WTC11 (cell line): ENCODE results near the gene DOCK1. TPM values are rescaled to one million over a fixed set of nuclear protein-coding genes. Genes with fewer than 3 reads are reported as not detected.

Source experiments
- ATAC-seq: fragments of 200-7000 bp; cut with Tn5 transposase; 2 replicates; pipeline ENCODE4 v1.10.0; 2021; ENCODE audit warnings: mild to moderate bottlenecking, moderate library complexity
- CTCF ChIA-PET: fragments of 300-600 bp; sonication (Branson Sonifier 250); formaldehyde crosslinking; loops from one replicate; lab custom pipeline; 2021; ENCODE audit warnings: antibody characterized with exemption; lab: Charles Lee
- POLR2A ChIA-PET: fragments of 350-600 bp; sonication (Branson Sonifier 250); formaldehyde crosslinking; loops from one replicate; lab custom pipeline; 2021; ENCODE audit warnings: antibody characterized with exemption; lab: Charles Lee
- DNase-seq: peaks from one replicate; pipeline ENCODE4 v3.0.0; 2021; ENCODE audit warnings: low spot score
- H3K27ac Mint-ChIP-seq: 2 replicates; pipeline ENCODE4 v1.8.0; 2021; ENCODE audit warnings: mixed read lengths
- H3K27me3 Mint-ChIP-seq: 2 replicates; pipeline ENCODE4 v1.8.0; 2021; ENCODE audit warnings: low read depth, mild to moderate bottlenecking, moderate library complexity, mixed read lengths
- H3K36me3 Mint-ChIP-seq: 2 replicates; pipeline ENCODE4 v1.8.0; 2021; ENCODE audit warnings: mixed read lengths
- H3K4me1 Mint-ChIP-seq: 2 replicates; pipeline ENCODE4 v1.8.0; 2022; ENCODE audit warnings: mixed read lengths
- H3K4me3 Mint-ChIP-seq: 2 replicates; pipeline ENCODE4 v1.8.0; 2021; ENCODE audit warnings: mild to moderate bottlenecking, moderate library complexity, mixed read lengths
- H3K9me3 Mint-ChIP-seq: 2 replicates; pipeline ENCODE4 v1.8.0; 2021; ENCODE audit warnings: mixed read lengths
- EMX1 ChIP-seq: fragments of 250-450 bp; sonication (Bioruptor Pico); IDR thresholded peaks from 2 replicates; pipeline ENCODE4 v1.8.0; 2021; ENCODE audit warnings: mild to moderate bottlenecking
- FOXJ3 ChIP-seq: sonication (generic); formaldehyde crosslinking; IDR thresholded peaks from 2 replicates; pipeline ENCODE4 v1.9.0; 2021; ENCODE audit warnings: missing genetic modification reagents, mild to moderate bottlenecking, borderline replicate concordance
- FOXK1 ChIP-seq: sonication (generic); formaldehyde crosslinking; IDR thresholded peaks from 2 replicates; pipeline ENCODE4 v1.8.0; 2022; ENCODE audit warnings: mild to moderate bottlenecking, moderate library complexity, missing genetic modification reagents
- GABPB1 ChIP-seq: sonication (generic); formaldehyde crosslinking; IDR thresholded peaks from 2 replicates; pipeline ENCODE4 v1.8.1; 2023; ENCODE audit warnings: mild to moderate bottlenecking, missing genetic modification reagents
- GRHL2 ChIP-seq: fragments of 250-450 bp; sonication (Bioruptor Pico); IDR thresholded peaks from 2 replicates; pipeline ENCODE4 v1.8.0; 2022; ENCODE audit warnings: mild to moderate bottlenecking, moderate library complexity; ENCODE audit not compliant: insufficient replicate concordance, severe bottlenecking
- JAZF1 ChIP-seq: fragments of 250-450 bp; sonication (Bioruptor Pico); IDR thresholded peaks from 2 replicates; pipeline ENCODE4 v1.9.0; 2021; ENCODE audit warnings: moderate library complexity, mild to moderate bottlenecking, inconsistent platforms
- JUN ChIP-seq: sonication (generic); formaldehyde crosslinking; IDR thresholded peaks from 2 replicates; pipeline ENCODE4 v1.8.0; 2023; ENCODE audit warnings: mild to moderate bottlenecking, missing genetic modification reagents
- NR2C2 ChIP-seq: sonication (generic); formaldehyde crosslinking; IDR thresholded peaks from 2 replicates; pipeline ENCODE4 v1.8.0; 2022; ENCODE audit warnings: mild to moderate bottlenecking, missing genetic modification reagents
- PRRX2 ChIP-seq: fragments of 250-450 bp; sonication (Bioruptor Pico); IDR thresholded peaks from 2 replicates; pipeline ENCODE4 v1.8.0; 2021; ENCODE audit warnings: mild to moderate bottlenecking
- TEAD1 ChIP-seq: sonication (generic); formaldehyde crosslinking; IDR thresholded peaks from 2 replicates; pipeline ENCODE4 v1.8.0; 2022; ENCODE audit warnings: mild to moderate bottlenecking, missing genetic modification reagents
- TEAD4 ChIP-seq: sonication (generic); formaldehyde crosslinking; IDR thresholded peaks from 2 replicates; pipeline ENCODE4 v1.8.0; 2022; ENCODE audit warnings: mild to moderate bottlenecking, missing genetic modification reagents
- ZBTB21 ChIP-seq: sonication (generic); formaldehyde crosslinking; IDR thresholded peaks from 2 replicates; pipeline ENCODE4 v1.8.1; 2023; ENCODE audit warnings: mild to moderate bottlenecking, missing genetic modification reagents, borderline replicate concordance
- ZNF138 ChIP-seq: sonication (generic); formaldehyde crosslinking; conservative IDR thresholded peaks from 2 replicates; pipeline ENCODE4 v1.8.1; 2022; ENCODE audit warnings: mild to moderate bottlenecking, moderate library complexity, missing genetic modification reagents
- ZNF232 ChIP-seq: sonication (generic); formaldehyde crosslinking; IDR thresholded peaks from 2 replicates; pipeline ENCODE4 v1.8.0; 2022; ENCODE audit warnings: mild to moderate bottlenecking, missing genetic modification reagents
- ZNF416 ChIP-seq: fragments of 250-450 bp; sonication (Bioruptor Pico); IDR thresholded peaks from 2 replicates; pipeline ENCODE4 v1.9.0; 2021; ENCODE audit warnings: mild to moderate bottlenecking, inconsistent platforms
- ZNF423 ChIP-seq: fragments of 250-450 bp; sonication (Bioruptor Pico); IDR thresholded peaks from 2 replicates; pipeline ENCODE4 v2.1.2; 2022; ENCODE audit warnings: mild to moderate bottlenecking, moderate library complexity
- total RNA-seq: library from RNA; stranded (reverse); gene quantifications from 3 replicates; pipeline ENCODE4 v1.2.3, GENCODE V29; 2021
- TF ChIP-seq, protein P1 (sequence below): fragments of 250-450 bp; sonication (Bioruptor Pico); IDR thresholded peaks from 2 replicates; pipeline ENCODE4 v1.9.0; 2021; ENCODE audit warnings: mild to moderate bottlenecking, borderline replicate concordance
- TF ChIP-seq, protein P2 (sequence below): fragments of 250-450 bp; sonication (Bioruptor Pico); IDR thresholded peaks from 2 replicates; pipeline ENCODE4 v2.1.2; 2022; ENCODE audit warnings: mild to moderate bottlenecking, moderate library complexity
- TF ChIP-seq, protein P3 (sequence below): sonication (generic); formaldehyde crosslinking; IDR thresholded peaks from 2 replicates; pipeline ENCODE4 v1.8.1; 2023; ENCODE audit warnings: mild to moderate bottlenecking, missing genetic modification reagents
- TF ChIP-seq, protein P4 (sequence below): fragments of 250-450 bp; sonication (Bioruptor Pico); IDR thresholded peaks from 2 replicates; pipeline ENCODE4 v1.9.0; 2021; ENCODE audit warnings: mild to moderate bottlenecking
- TF ChIP-seq, protein P5 (sequence below): sonication (generic); formaldehyde crosslinking; IDR thresholded peaks from 2 replicates; pipeline ENCODE4 v1.8.1; 2023; ENCODE audit warnings: mild to moderate bottlenecking, missing genetic modification reagents, moderate library complexity
- TF ChIP-seq, protein P6 (sequence below): fragments of 250-450 bp; sonication (Bioruptor Pico); conservative IDR thresholded peaks from 2 replicates; pipeline ENCODE4 v1.9.0; 2021; ENCODE audit warnings: mild to moderate bottlenecking

The DOCK1 gene
- total RNA-seq, 1 experiment from 2014 or later = 52.1 TPM

DNA sequence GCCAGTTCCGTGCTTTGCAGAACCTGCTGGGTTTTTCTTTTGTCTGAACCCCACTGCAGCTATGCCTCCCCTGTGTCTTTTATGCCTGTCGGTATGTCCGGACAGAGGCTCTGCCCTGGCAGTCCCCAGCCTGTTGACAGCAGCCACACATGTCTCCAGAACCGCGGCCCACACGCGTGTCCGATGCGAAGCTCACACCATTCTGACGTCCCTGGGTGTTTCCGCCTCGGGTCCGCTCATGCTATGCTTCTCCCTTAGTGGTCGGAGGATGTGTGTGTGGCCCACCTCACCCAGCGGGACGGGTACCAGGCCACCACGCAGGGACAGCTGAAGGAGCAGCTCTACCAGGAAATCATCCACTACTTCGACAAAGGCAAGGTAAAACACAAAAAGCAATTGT, 479.3 kb downstream of the DOCK1 start:
- POLR2A ChIA-PET = no interaction called here
- no peak for ATAC-seq
- CTCF ChIA-PET = interaction anchor here (1.4 kb wide), 1 partner anchor 30 kb away, joined by 3 read pairs; no protein-coding TSS in a partner anchor
- H3K36me3 Mint-ChIP-seq = peaks cover 18% of the 10 kb centered on the region
- H3K27ac Mint-ChIP-seq = peak overlapping the region; percentile 11; the same call in 1 of the 2 replicates
- no peaks in the 10 kb centered on the region for H3K27me3 Mint-ChIP-seq
- no peak overlapping the region for H3K4me3 Mint-ChIP-seq
- no peak for DNase-seq
- H3K9me3 Mint-ChIP-seq = no peaks in the 10 kb centered on the region
- no peak for TF ChIP-seq NR2C2 (CRISPR knock-in tag)
- no peak for TF ChIP-seq JAZF1 (CRISPR knock-in tag)
- TF ChIP-seq, protein P1, sequence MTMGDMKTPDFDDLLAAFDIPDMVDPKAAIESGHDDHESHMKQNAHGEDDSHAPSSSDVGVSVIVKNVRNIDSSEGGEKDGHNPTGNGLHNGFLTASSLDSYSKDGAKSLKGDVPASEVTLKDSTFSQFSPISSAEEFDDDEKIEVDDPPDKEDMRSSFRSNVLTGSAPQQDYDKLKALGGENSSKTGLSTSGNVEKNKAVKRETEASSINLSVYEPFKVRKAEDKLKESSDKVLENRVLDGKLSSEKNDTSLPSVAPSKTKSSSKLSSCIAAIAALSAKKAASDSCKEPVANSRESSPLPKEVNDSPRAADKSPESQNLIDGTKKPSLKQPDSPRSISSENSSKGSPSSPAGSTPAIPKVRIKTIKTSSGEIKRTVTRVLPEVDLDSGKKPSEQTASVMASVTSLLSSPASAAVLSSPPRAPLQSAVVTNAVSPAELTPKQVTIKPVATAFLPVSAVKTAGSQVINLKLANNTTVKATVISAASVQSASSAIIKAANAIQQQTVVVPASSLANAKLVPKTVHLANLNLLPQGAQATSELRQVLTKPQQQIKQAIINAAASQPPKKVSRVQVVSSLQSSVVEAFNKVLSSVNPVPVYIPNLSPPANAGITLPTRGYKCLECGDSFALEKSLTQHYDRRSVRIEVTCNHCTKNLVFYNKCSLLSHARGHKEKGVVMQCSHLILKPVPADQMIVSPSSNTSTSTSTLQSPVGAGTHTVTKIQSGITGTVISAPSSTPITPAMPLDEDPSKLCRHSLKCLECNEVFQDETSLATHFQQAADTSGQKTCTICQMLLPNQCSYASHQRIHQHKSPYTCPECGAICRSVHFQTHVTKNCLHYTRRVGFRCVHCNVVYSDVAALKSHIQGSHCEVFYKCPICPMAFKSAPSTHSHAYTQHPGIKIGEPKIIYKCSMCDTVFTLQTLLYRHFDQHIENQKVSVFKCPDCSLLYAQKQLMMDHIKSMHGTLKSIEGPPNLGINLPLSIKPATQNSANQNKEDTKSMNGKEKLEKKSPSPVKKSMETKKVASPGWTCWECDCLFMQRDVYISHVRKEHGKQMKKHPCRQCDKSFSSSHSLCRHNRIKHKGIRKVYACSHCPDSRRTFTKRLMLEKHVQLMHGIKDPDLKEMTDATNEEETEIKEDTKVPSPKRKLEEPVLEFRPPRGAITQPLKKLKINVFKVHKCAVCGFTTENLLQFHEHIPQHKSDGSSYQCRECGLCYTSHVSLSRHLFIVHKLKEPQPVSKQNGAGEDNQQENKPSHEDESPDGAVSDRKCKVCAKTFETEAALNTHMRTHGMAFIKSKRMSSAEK (CRISPR knock-in tag) = no peak
- TF ChIP-seq, all 79 proteins: peak for 0
- peaks cover 17% of the 10 kb centered on the region for H3K4me1 Mint-ChIP-seq

DNA sequence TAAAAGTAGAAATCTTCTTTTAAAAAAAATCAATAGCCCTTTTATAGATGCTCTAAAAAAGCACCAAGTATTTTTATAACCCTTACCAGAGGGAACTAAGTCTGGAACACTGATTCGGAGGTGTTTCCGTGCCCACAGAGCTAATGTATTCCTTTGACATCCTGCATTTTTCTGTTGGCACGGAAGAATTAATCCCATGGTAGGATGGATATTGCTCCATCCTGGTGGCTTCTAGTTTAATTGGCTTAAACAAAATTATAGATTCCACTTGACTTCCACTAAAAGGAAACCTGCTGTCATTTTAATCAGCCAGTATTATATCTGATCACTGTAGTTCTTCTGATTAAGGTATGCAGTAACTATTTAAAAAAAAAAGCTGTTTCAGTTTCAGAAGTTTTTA, 479.8 kb downstream of the DOCK1 start:
- ATAC-seq (no peak), DNase-seq (no peak)
- no peak overlapping the region for H3K27ac Mint-ChIP-seq
- peaks cover 17% of the 10 kb centered on the region for H3K4me1 Mint-ChIP-seq
- H3K36me3 Mint-ChIP-seq = peaks cover 20% of the 10 kb centered on the region
- H3K4me3 Mint-ChIP-seq = no peak overlapping the region
- no peaks in the 10 kb centered on the region for H3K27me3 Mint-ChIP-seq
- TF ChIP-seq GRHL2 (CRISPR knock-in tag) = no peak
- TF ChIP-seq, protein P2, sequence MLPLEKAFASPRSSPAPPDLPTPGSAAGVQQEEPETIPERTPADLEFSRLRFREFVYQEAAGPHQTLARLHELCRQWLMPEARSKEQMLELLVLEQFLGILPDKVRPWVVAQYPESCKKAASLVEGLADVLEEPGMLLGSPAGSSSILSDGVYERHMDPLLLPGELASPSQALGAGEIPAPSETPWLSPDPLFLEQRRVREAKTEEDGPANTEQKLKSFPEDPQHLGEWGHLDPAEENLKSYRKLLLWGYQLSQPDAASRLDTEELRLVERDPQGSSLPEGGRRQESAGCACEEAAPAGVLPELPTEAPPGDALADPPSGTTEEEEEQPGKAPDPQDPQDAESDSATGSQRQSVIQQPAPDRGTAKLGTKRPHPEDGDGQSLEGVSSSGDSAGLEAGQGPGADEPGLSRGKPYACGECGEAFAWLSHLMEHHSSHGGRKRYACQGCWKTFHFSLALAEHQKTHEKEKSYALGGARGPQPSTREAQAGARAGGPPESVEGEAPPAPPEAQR (CRISPR knock-in tag) = no peak
- no peak for TF ChIP-seq ZBTB21 (CRISPR knock-in tag)
- TF ChIP-seq JUN (CRISPR knock-in tag) = no peak
- TF ChIP-seq ZNF416 (CRISPR knock-in tag) = no peak
- TF ChIP-seq, protein P3, sequence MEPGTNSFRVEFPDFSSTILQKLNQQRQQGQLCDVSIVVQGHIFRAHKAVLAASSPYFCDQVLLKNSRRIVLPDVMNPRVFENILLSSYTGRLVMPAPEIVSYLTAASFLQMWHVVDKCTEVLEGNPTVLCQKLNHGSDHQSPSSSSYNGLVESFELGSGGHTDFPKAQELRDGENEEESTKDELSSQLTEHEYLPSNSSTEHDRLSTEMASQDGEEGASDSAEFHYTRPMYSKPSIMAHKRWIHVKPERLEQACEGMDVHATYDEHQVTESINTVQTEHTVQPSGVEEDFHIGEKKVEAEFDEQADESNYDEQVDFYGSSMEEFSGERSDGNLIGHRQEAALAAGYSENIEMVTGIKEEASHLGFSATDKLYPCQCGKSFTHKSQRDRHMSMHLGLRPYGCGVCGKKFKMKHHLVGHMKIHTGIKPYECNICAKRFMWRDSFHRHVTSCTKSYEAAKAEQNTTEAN (CRISPR knock-in tag) = no peak
- no peak for TF ChIP-seq TEAD4 (CRISPR knock-in tag)
- TF ChIP-seq GABPB1 = no peak
- TF ChIP-seq FOXJ3 (CRISPR knock-in tag) = no peak
- TF ChIP-seq EMX1 (CRISPR knock-in tag) = no peak
- TF ChIP-seq, protein P4, sequence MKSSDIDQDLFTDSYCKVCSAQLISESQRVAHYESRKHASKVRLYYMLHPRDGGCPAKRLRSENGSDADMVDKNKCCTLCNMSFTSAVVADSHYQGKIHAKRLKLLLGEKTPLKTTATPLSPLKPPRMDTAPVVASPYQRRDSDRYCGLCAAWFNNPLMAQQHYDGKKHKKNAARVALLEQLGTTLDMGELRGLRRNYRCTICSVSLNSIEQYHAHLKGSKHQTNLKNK = no peak
- TF ChIP-seq ZNF232 (CRISPR knock-in tag) = no peak
- POLR2A ChIA-PET = no interaction called here
- CTCF ChIA-PET = no interaction called here
- H3K9me3 Mint-ChIP-seq = no peaks in the 10 kb centered on the region

DNA sequence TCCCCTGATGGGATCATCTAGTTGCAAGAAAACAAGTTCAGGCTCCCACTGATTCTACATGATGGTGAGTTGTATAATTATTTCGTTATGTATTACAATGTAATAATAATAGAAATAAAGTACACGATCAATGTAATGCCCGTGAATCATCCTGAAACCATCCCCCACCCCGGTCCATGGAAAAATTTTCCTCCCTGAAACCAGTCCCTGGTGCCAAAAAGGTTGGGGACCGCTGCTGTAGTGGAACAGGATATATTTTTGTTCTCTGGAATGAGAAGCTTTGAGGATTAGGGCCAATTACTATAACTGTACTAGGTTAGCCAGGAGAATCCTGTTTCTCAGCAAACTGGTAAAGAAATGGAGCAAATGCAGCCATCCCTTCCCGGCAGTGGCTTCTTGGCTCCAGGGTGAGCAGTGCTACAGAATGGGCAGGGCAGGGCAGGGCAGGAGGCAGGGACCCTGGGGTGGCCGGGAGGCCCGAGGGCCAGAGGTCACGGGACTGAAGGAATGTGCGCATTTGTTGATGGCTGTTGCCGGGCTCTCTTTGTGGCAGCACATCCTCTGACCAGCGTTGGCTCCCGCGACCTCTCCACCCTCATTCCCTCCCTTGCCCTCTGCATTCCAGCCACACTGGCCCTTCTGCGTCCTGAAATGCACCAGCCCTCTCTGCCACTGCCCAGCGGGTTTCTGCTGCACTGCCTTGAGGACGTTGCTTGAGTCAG, 481.5 kb downstream of the DOCK1 start:
- Mint-ChIP-seq H3K27me3 (no peaks in the 10 kb centered on the region), H3K4me1 (peaks cover 17% of the 10 kb centered on the region), H3K4me3 (no peak overlapping the region), H3K27ac (peak overlapping the region; percentile 91; the same call in 1 of the 2 replicates), H3K36me3 (peaks cover 21% of the 10 kb centered on the region), H3K9me3 (no peaks in the 10 kb centered on the region)
- ChIA-PET POLR2A (no interaction called here), CTCF (no interaction called here)
- ATAC-seq (peak; percentile 89), DNase-seq (peak; percentile 60)
- peak; percentile 70; the same call in 1 of the 2 replicates for TF ChIP-seq TEAD1 (CRISPR knock-in tag)
- no peak for TF ChIP-seq ZBTB21 (CRISPR knock-in tag)
- no peak for TF ChIP-seq ZNF423 (CRISPR knock-in tag)
- TF ChIP-seq ZNF138 (CRISPR knock-in tag) = no peak
- TF ChIP-seq FOXK1 = peak; percentile 15; the same call in 1 of the 2 replicates
- TF ChIP-seq, protein P5, sequence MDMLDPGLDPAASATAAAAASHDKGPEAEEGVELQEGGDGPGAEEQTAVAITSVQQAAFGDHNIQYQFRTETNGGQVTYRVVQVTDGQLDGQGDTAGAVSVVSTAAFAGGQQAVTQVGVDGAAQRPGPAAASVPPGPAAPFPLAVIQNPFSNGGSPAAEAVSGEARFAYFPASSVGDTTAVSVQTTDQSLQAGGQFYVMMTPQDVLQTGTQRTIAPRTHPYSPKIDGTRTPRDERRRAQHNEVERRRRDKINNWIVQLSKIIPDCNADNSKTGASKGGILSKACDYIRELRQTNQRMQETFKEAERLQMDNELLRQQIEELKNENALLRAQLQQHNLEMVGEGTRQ (CRISPR knock-in tag) = peak; percentile 43; the same call in 1 of the 2 replicates
- TF ChIP-seq, protein P6, sequence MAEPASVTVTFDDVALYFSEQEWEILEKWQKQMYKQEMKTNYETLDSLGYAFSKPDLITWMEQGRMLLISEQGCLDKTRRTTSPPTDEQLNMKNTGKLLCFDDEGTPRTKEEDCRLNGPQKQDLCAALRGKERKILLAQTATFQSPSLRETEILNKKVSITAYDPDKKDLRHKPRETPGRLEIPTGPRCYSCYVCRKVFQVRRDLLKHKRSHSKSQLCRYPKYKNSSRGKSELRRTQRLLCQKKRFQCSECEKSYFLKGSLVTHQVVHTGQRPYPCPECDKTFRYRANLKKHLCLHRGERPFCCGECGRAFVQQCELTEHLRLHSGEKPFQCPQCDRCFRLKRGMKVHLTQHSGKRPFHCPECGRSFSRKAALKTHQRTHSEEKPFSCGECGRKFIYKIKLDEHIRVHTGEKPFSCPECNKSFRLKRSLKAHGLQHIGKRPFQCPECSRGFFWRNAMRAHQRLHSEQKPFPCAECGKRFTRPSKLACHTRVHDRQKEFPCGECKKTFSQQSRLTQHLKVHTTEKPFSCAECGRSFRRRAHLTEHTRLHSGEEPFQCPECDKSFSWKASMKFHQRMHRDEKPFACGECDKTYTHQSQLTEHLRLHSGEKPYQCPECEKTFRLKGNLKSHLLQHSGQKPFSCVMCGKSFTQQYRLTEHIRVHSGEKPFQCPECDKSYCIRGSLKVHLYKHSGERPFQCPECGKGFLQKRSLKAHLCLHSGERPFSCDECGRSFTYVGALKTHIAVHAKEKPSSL = no peak
- no peak for TF ChIP-seq PRRX2 (CRISPR knock-in tag)
